A673 (cell line): ENCODE measurements around the gene EXOC3. TPM values are rescaled to one million over a fixed set of nuclear protein-coding genes. Genes with fewer than 3 reads are reported as not detected.

ENCODE experiments used
- BruUV-seq: library from RNA; stranded (reverse); fragments of 400-500 nt; replicated peaks from 2 replicates; lab custom pipeline; 2021; lab: Mats Ljungman, UMichigan
- CTCF ChIA-PET: fragments of 300-600 bp; sonication (Branson Sonifier 250); formaldehyde crosslinking; loops from one replicate; lab custom pipeline; 2022; ENCODE audit warnings: antibody characterized with exemption; lab: Charles Lee
- POLR2A ChIA-PET: fragments of 300-600 bp; sonication (Branson Sonifier 250); formaldehyde crosslinking; loops from one replicate; lab custom pipeline; 2022; ENCODE audit warnings: antibody characterized with exemption; ENCODE audit not compliant: low non-redundant PET; lab: Charles Lee
- DNase-seq: peaks from one replicate; pipeline ENCODE4 v3.0.0-alpha.2; 2015; ENCODE audit warnings: low spot score
- H3K27ac ChIP-seq: fragments of 200-600 bp; sonication (generic); 2 replicates; pipeline ENCODE4 v1.5.1; 2016; ENCODE audit warnings: mixed run types, low read depth, mild to moderate bottlenecking, mixed read lengths, antibody characterized with exemption, low read length; ENCODE audit not compliant: poor library complexity, severe bottlenecking
- H3K27me3 ChIP-seq: fragments of 200-600 bp; sonication (generic); replicated peaks from 2 replicates; pipeline ENCODE4 v1.6.1; 2017; ENCODE audit warnings: mixed run types, low read depth, mild to moderate bottlenecking, mixed read lengths, antibody characterized with exemption, low read length; ENCODE audit not compliant: insufficient read depth, poor library complexity
- H3K36me3 ChIP-seq: fragments of 200-600 bp; sonication (generic); 2 replicates; pipeline ENCODE4 v1.6.1; 2016; ENCODE audit warnings: mixed run types, mild to moderate bottlenecking, mixed read lengths, antibody characterized with exemption, low read length; ENCODE audit not compliant: insufficient read depth, poor library complexity, severe bottlenecking
- H3K4me1 ChIP-seq: fragments of 200-600 bp; sonication (generic); 2 replicates; pipeline ENCODE4 v1.6.1; 2017; ENCODE audit warnings: mixed run types, mild to moderate bottlenecking, mixed read lengths, antibody characterized with exemption, low read length; ENCODE audit not compliant: insufficient read depth, poor library complexity, severe bottlenecking
- H3K4me3 ChIP-seq: fragments of 200-600 bp; sonication (generic); 2 replicates; pipeline ENCODE4 v1.5.1; 2016; ENCODE audit warnings: low read depth, mixed run types, mild to moderate bottlenecking, mixed read lengths, low read length; ENCODE audit not compliant: poor library complexity, severe bottlenecking
- H3K9me3 ChIP-seq: fragments of 200-600 bp; sonication (generic); 2 replicates; pipeline ENCODE4 v1.6.1; 2016; ENCODE audit warnings: mixed run types, low read depth, mild to moderate bottlenecking, mixed read lengths, antibody characterized with exemption, low read length; ENCODE audit not compliant: poor library complexity, severe bottlenecking
- EZH2 ChIP-seq: fragments of 200-600 bp; sonication (generic); IDR thresholded peaks from 2 replicates; pipeline ENCODE4 v1.6.1; 2017; ENCODE audit warnings: borderline replicate concordance, low read depth, mild to moderate bottlenecking, mixed read lengths, antibody characterized with exemption, low read length; ENCODE audit not compliant: poor library complexity, severe bottlenecking
- intact Hi-C: fragments of 100-400 bp; cut with micrococcal nuclease; formaldehyde crosslinking; loops from one replicate; pipeline ENCODE4 v1.10.0; 2022; ENCODE audit not compliant: unreplicated experiment
- total RNA-seq: library from RNA; stranded (reverse); gene quantifications from 2 replicates; pipeline ENCODE4 v1.2.3, GENCODE V29; 2021
- TF ChIP-seq, protein P1 (sequence below): fragments of 300-800, 200-600 bp; sonication (generic); conservative IDR thresholded peaks from 2 replicates; pipeline ENCODE4 v1.5.1; 2017; ENCODE audit warnings: low read depth, mild to moderate bottlenecking, antibody characterized with exemption, low read length, moderate library complexity, mixed read lengths

Gene EXOC3
- total RNA-seq, 1 experiment from 2014 or later: 46.7 TPM

DNA sequence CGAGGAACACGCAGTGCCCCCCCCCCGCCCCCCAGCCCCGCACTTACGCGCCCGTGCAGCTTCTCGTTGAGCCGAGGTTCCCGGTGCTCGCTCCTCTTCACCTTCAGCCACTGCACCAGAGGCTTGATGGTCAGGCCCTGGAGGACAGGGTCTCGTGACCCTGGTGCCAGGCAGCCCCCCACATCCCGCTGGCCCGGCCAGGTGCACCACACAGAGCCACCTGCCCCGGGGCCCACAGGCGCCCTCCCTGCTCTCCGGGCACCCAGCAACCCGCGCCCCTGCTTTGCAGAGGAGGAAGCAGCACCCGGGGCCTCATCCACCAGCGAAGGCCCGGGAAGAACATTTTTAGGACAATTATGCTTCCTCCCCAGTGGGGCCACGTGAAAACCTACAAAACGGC is 39.0 kb downstream of the EXOC3 start:
- TF ChIP-seq, protein P1, sequence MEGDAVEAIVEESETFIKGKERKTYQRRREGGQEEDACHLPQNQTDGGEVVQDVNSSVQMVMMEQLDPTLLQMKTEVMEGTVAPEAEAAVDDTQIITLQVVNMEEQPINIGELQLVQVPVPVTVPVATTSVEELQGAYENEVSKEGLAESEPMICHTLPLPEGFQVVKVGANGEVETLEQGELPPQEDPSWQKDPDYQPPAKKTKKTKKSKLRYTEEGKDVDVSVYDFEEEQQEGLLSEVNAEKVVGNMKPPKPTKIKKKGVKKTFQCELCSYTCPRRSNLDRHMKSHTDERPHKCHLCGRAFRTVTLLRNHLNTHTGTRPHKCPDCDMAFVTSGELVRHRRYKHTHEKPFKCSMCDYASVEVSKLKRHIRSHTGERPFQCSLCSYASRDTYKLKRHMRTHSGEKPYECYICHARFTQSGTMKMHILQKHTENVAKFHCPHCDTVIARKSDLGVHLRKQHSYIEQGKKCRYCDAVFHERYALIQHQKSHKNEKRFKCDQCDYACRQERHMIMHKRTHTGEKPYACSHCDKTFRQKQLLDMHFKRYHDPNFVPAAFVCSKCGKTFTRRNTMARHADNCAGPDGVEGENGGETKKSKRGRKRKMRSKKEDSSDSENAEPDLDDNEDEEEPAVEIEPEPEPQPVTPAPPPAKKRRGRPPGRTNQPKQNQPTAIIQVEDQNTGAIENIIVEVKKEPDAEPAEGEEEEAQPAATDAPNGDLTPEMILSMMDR: no peak
- no peak for TF ChIP-seq EZH2
- CTCF ChIA-PET: no interaction called here
- Histone ChIP-seq H3K27me3 (peaks cover 20% of the 10 kb centered on the region), H3K27ac (no peak overlapping the region), H3K4me1 (no peaks in the 10 kb centered on the region), H3K9me3 (no peaks in the 10 kb centered on the region), H3K4me3 (no peak overlapping the region), H3K36me3 (no peaks in the 10 kb centered on the region)
- intact Hi-C loops: no loop called here
- DNase-seq: no peak
- POLR2A ChIA-PET: no interaction called here
- no TSS peak for BruUV-seq

DNA sequence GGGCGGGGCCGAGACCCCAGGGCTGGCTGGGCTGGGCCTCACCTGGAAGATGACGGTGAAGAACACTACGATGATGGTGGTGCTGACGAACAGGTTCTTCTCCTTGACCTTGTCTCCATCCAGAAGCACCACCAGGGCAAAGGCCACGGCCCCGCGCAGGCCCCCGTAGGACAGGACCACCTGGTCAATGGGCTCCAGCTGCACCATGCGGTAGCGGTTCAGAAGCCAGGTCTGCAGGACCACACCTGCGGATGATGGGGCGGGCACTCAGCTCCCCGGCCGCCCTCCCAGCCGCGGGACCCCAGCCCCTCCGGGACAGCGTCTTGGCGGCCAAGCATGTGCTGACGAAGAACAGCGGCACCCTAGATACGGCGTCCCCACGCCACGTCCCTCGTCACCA is 39.5 kb downstream of the EXOC3 start:
- no peak overlapping the region for H3K4me3 ChIP-seq
- ChIA-PET CTCF (no interaction called here), POLR2A (no interaction called here)
- no peaks in the 10 kb centered on the region for H3K4me1 ChIP-seq
- intact Hi-C loops: no loop called here
- no peaks in the 10 kb centered on the region for H3K9me3 ChIP-seq
- BruUV-seq: no TSS peak
- no peak overlapping the region for H3K27ac ChIP-seq
- peaks cover 16% of the 10 kb centered on the region for H3K27me3 ChIP-seq
- no peak for TF ChIP-seq EZH2
- TF ChIP-seq, protein P1: no peak
- no peak for DNase-seq
- no peaks in the 10 kb centered on the region for H3K36me3 ChIP-seq

DNA sequence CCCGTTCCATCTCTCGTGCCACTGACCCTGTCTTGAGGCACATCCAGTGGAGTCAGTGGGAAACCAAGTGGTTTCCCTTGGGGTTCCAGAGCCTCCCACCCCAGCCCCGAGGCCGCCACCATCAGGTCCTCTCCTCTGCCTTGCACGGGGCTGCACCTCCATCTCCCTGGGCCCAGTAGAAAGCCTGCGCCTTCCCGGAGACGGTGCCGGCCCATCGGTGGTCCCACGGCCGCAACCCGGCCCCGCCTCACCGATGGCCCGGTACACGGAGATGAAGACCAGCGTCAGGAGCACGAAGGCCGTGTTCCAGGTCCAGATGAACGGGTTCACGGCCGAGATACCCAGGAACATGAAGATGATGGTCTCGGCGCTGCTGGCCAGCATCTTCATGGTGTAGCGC is 40.0 kb downstream of the EXOC3 start:
- DNase-seq: no peak
- Histone ChIP-seq H3K4me3 (no peak overlapping the region), H3K4me1 (no peaks in the 10 kb centered on the region), H3K36me3 (no peaks in the 10 kb centered on the region), H3K27me3 (peaks cover 11% of the 10 kb centered on the region), H3K9me3 (no peaks in the 10 kb centered on the region), H3K27ac (no peak overlapping the region)
- intact Hi-C loops: no loop called here
- BruUV-seq: no TSS peak
- POLR2A ChIA-PET: no interaction called here
- no peak for TF ChIP-seq EZH2
- TF ChIP-seq, protein P1: no peak
- CTCF ChIA-PET: no interaction called here
